Urinary bladder (tissue), 4 donors: ENCODE measurements around the gene BSG. TPM values are rescaled to one million over a fixed set of nuclear protein-coding genes. Genes with fewer than 3 reads are reported as not detected.

Source experiments
- DNase-seq: peaks from one replicate; pipeline ENCODE4 v3.0.0-alpha.2; 2015; ENCODE audit errors: extremely low spot score
- H3K27ac ChIP-seq: one replicate; pipeline ENCODE4 v1.5.1; 2013; ENCODE audit warnings: low read depth, mild to moderate bottlenecking, moderate library complexity
- H3K36me3 ChIP-seq: one replicate; pipeline ENCODE4 v1.6.1; 2013; ENCODE audit warnings: mild to moderate bottlenecking, moderate library complexity; ENCODE audit not compliant: insufficient read depth
- H3K4me1 ChIP-seq: one replicate; pipeline ENCODE4 v1.6.1; 2013; ENCODE audit warnings: mild to moderate bottlenecking, moderate library complexity; ENCODE audit not compliant: insufficient read depth
- H3K4me3 ChIP-seq: one replicate; pipeline ENCODE4 v1.5.1; 2013; ENCODE audit warnings: low read depth, low read length
- WGBS: extraction: QIAGEN DNeasy Blood & Tissue Kit; methylation state at CpG from one replicate; pipeline ENCODE4 v1.1.7; 2013; 5-methylcytosine and 5-hydroxymethylcytosine counted together
- polyA plus RNA-seq: library from polyadenylated mRNA; stranded (reverse); fragments of 200-250 nt; gene quantifications from one replicate; pipeline ENCODE4 v1.2.3, GENCODE V29; 2013
- total RNA-seq: library from RNA; depleted of rRNA; stranded (reverse); fragments of >200 nt; gene quantifications from one replicate; pipeline ENCODE4 v1.2.3, GENCODE V29; 2014
- donor health status: healthy with polysubstance abuse.
- donor health status: healthy.

BSG gene
- total and polyA plus RNA-seq, 2 donors, result 89.9 to 989 TPM

DNA sequence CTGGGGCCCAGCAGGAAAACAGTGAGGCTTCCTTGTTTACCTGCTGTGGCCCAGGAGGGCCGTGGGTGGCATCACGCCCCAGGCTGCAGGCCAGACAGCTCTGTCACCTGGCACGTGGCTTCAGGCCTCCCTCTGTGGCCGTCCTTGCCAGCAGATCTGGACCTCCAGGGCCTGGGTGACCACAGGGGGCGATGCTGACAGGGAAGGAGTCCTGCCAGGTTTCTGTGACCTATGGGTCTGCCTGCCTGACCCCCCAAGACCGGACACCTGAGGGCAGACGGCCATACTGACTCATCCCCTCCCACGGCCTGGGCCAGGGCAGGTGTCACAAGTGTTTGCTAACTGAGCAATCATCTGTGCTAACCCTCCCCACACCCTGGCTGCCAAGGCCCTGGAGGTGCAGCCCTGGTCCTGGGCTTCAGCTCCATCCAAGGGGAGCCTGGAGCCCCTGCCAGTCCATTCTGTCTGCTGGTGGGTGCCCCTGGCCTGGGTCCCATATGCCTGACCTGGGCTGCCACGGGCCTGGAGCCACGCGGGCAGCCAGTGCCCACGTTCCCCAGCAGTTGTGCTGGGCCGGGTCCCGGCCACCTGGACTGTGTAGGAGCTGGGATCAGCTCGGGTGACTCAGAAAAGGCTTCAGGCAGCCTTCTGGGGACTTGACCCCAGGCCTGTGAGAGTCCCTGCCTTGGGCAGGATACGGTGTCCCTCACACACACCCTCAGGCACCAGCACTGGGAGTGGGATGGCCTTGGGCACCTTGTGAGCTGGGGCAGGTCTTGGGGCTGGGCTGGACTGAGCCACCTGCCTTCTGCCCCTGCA, 37.2 kb upstream of the BSG start:
- no peak overlapping the region for H3K27ac ChIP-seq
- no peak overlapping the region for H3K4me3 ChIP-seq
- DNase-seq, result no peak
- H3K4me1 ChIP-seq, result peaks cover 2% of the 10 kb centered on the region
- peaks cover 10% of the 10 kb centered on the region for H3K36me3 ChIP-seq
- 75% methylated on average over 16 of the region's 16 CpGs for WGBS

DNA sequence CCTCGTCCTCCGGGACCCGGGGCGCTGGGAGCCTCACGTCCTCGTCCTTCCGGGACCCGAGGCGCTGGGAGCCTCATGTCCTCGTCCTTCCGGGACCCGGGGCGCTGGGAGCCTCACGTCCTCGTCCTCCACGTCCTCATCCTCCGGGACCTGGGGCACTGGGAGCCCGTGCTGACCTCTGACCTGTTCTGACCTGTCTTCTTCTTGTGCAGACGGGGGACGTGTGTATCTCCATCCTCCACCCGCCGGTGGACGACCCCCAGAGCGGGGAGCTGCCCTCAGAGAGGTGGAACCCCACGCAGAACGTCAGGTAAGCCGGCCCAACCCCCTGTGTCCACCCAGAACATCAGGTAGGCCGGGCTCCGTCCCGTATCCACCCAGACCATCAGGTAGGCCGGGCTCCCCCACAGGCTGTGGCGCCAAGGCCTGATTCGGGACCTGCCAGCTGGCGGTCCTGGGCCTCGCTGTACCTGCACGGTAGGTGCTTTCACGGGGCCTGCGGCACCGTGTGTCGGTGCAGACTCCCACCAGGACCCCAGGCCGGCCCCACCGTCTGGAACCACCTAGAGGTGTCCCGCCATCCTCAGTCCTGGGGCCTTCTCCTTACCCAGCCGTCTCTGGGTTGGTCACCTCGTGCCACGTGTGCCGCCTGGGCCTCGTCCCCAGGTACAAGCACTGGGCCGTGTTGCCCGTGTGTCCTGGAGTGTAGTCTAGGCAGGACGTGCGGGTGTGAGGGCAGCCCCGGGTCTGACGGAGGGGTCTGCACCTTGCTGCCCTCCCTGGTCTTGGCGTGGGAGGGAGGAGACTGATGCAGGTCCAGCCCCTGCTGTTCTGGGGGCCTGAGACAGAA, 36.1 kb upstream of the BSG start:
- Histone ChIP-seq H3K4me1 (peaks cover 2% of the 10 kb centered on the region), H3K36me3 (peaks cover 13% of the 10 kb centered on the region), H3K4me3 (no peak overlapping the region), H3K27ac (no peak overlapping the region)
- no peak for DNase-seq
- 89% methylated on average over 55 of the region's 55 CpGs for WGBS

DNA sequence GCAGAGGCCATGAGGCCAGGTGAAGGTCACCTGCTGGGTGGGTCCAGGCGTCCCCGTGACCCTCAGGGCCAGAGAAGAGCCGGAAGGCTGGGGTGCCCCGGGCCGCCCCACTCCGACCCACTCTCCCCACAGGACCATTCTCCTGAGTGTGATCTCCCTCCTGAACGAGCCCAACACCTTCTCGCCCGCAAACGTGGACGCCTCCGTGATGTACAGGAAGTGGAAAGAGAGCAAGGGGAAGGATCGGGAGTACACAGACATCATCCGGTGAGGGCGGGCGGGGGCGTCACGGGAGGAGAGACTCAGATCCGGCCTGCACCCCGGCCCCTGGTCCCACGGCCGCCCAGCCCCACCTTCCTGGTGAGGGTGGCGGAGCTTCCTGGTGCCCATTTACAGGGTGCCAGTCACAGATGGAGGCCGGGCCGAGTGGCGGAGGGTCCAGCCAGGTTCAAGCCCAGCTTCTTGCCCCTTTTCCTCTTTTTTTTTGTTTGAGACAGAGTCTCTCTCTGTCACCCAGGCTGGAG, 35.5 kb upstream of the BSG start:
- Histone ChIP-seq H3K36me3 (peaks cover 15% of the 10 kb centered on the region), H3K4me1 (peaks cover 2% of the 10 kb centered on the region), H3K4me3 (no peak overlapping the region), H3K27ac (no peak overlapping the region)
- DNase-seq, result no peak
- WGBS, result 95% methylated on average over 26 of the region's 26 CpGs

DNA sequence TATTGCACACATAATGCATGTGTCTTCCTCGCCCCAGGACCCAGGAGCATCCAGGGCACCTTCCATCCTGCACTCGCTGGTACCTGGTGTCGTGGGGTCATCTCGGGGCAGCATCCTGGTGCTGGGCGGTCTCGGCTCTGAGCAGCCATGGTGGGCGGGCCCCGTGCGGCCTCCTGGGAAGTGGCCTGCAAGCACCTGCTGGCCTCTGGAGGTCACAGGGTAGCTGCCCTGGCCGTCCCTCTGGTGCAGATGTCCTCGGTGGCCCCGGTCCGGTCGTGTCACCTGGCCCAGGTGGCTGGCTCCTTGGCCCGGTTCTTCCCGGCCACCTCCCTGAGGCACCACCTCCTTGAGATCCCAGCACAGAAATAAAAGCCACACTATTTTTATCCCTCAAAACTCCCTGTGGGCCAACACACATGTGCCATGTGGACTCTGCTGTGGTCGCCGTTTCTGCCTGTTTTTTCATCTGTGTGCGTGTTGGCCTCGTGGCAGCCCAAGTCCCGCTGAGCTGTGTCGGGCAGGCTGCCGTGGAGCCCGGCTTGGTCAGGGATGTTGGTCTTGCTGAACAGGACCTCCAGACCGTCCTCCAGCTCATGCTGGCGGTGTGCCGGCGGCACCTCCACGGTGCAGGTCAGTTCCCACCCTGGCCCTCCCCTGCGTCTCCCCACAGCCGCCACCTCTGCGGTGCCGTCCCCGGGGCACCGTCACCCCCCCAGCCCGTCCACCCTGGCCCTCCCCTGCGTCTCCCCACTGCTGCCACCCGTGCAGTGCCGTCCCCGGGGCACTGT, 33.6 kb upstream of the BSG start:
- H3K4me3 ChIP-seq, result no peak overlapping the region
- DNase-seq, result no peak
- 87% methylated on average over 40 of the region's 40 CpGs for WGBS
- peaks cover 2% of the 10 kb centered on the region for H3K4me1 ChIP-seq
- H3K27ac ChIP-seq, result no peak overlapping the region
- H3K36me3 ChIP-seq, result peaks cover 15% of the 10 kb centered on the region

DNA sequence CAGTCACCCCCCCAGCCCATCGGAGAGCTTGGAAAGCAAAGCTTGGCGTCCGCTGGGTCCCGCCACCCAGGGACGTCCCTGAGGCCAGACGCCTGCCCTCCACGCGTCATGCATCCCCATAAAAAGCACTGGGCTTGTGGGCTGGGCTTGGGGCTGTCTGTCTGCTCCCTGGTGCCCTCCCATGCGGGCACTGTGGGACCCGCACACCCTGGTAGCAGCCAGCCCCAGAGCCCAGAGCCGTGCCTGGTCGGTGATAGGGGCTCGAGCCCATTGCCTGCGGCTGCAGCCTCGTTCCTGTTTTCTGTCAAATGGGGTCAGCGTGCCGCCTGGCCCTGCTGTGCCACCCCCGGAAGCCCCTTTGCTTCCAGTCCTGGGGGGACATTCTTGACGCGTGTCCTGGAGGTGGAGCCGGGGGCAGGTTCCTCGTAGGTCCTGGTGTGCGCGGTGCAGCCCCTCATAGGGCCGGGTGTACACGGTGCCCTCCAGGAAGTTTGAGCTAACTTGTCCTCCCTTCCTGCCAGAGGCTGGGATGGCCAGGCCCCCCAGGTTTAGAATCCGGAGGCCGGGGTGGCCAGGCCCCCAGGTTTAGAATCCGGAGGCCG, 32.9 kb upstream of the BSG start:
- H3K36me3 ChIP-seq, result peaks cover 15% of the 10 kb centered on the region
- 85% methylated on average over 30 of the region's 30 CpGs for WGBS
- no peak for DNase-seq

DNA sequence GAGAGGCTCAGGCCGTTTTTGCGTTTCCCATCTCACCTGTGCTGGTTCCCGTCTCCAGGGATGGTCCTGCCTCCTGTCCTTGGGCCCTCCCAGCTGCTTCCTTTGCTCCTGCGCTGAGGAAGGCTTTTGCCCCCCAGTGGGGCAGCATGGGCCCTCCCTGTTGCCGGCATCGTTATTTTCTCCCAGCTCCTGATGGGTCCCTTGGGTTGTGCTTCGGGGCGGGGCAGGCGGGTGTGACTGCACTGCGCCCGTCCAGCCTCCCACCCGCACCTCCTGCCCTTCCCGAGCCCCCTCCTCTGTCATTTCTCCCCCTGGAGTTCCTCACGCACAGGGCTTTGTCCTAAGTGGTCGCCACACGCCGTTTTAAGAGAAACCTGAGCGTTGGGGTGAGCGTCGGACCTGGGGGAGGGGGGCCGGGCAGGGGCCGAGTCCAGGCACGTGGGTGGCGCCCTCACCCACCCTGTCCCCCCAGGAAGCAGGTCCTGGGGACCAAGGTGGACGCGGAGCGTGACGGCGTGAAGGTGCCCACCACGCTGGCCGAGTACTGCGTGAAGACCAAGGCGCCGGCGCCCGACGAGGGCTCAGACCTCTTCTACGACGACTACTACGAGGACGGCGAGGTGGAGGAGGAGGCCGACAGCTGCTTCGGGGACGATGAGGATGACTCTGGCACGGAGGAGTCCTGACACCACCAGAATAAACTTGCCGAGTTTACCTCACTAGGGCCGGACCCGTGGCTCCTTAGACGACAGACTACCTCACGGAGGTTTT, 31.3 kb upstream of the BSG start:
- no peaks in the 10 kb centered on the region for H3K4me1 ChIP-seq
- H3K4me3 ChIP-seq, result no peak overlapping the region
- 89% methylated on average over 51 of the region's 51 CpGs for WGBS
- H3K27ac ChIP-seq, result no peak overlapping the region
- DNase-seq, result no peak
- peaks cover 15% of the 10 kb centered on the region for H3K36me3 ChIP-seq

More for the DNA sequence above, 32.9 kb upstream of the BSG start:
- Histone ChIP-seq H3K4me3 (no peak overlapping the region), H3K4me1 (no peaks in the 10 kb centered on the region), H3K27ac (no peak overlapping the region)

DNA sequence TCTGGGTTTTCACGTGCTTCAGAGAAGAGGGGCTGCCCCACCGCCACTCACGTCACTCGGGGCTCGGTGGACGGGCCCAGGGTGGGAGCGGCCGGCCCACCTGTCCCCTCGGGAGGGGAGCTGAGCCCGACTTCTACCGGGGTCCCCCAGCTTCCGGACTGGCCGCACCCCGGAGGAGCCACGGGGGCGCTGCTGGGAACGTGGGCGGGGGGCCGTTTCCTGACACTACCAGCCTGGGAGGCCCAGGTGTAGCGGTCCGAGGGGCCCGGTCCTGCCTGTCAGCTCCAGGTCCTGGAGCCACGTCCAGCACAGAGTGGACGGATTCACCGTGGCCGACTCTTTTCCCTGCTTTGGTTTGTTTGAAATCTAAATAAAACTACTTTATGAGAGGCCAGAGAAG, 30.7 kb upstream of the BSG start:
- no peak for DNase-seq
- Histone ChIP-seq H3K27ac (no peak overlapping the region), H3K4me1 (no peaks in the 10 kb centered on the region), H3K36me3 (peaks cover 15% of the 10 kb centered on the region), H3K4me3 (no peak overlapping the region)
- 84% methylated on average over 26 of the region's 26 CpGs for WGBS

DNA sequence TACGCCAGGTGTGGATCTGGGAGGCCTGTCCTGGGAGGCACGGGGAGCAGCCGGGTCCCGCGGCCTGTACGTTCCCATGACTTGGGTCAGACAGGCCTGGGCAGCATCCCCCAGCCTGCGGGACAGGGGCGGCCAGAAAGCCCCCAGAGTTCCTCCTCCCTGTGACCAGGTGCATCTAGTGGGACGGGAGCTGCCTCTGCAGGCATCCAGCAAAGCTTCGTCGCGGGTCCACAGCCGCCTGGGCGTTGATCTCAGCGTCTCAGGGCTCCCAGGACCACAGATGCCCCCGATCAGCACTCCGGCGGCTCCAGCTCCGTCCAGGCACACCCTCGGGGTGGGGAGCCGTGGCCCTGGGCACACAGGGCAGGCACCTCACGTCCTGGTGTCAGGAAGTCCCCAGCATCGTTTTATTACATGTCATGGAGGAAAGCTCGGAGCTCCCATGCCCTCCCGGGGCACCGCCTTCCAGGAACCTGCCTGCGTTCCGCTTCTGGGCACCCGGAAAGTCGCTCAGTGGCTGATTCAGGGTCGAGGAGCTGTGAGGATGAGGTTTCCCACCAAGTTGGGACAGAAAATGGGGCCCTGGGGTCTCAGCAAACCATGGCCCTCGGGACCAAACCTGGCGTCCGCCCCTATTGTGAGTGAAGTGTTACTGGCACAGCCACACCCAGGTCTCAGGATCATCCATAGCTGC, 30.1 kb upstream of the BSG start:
- no peak for DNase-seq
- WGBS, result 90% methylated on average over 34 of the region's 34 CpGs
- H3K36me3 ChIP-seq, result peaks cover 11% of the 10 kb centered on the region

DNA sequence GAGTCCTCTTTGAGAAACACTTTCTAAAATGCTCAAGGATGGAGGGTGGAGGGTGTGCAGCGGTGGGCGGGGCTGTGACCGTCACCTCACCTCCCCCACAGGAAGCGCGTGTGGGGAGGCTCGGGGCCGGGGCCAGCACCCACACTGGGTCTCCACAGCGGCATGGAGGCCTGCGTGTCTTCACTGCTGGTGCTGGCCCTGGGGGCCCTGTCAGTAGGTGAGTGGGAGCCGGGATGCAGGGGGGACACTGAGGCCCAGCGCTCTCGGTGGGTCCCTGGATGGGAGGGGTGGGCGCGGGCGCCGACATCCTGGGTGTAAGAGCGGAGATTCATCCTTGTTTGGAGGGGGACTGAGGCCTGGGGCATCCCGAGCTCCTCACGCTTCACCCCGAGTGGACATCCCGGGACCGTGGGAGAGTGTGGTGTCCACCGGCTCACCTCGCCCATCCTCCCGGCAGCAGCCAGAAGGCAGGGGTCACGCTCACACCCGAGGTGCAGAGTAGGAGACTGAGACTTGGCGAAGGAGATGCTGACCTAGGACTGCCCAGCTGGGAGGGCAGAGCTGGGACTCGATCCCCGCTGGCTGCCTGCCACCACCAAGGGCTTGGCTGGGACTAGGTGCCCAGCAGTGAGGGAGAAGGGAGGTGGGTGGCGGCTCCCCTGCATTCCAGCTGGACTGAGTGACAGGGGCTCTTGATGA, 28.3 kb upstream of the BSG start, which contains the start of gene GZMM:
GZMM (plus strand) TSS at position 144 of the 699 bp plus-strand sequence; CDS start at position 163, 19 bp downstream.
- no peak for DNase-seq
- Histone ChIP-seq H3K4me1 (no peaks in the 10 kb centered on the region), H3K27ac (no peak within 1 kb of the TSS), H3K4me3 (peak within 1 kb of the TSS; percentile 1), H3K36me3 (peaks cover 10% of the 10 kb centered on the region)
- 56% methylated on average over 31 of the region's 31 CpGs for WGBS

More for the DNA sequence above, 30.1 kb upstream of the BSG start:
- H3K4me1 ChIP-seq, result no peaks in the 10 kb centered on the region
- H3K4me3 ChIP-seq, result no peak overlapping the region
- no peak overlapping the region for H3K27ac ChIP-seq

DNA sequence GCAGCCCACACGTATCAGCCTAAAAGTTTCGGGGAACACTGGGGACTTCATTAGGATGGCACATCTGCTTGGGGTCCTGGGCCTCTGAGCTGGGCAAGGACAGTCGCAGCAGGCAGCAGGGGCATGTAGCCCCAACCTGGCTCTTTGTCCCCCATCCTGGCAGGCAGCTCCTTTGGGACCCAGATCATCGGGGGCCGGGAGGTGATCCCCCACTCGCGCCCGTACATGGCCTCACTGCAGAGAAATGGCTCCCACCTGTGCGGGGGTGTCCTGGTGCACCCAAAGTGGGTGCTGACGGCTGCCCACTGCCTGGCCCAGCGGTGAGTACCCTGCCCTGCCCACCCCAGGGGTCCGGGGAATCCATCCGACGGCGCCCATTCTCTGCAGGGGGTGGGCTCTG, 25.3 kb upstream of the BSG start:
- H3K4me1 ChIP-seq, result no peaks in the 10 kb centered on the region
- H3K4me3 ChIP-seq, result no peak overlapping the region
- no peak for DNase-seq
- 89% methylated on average over 15 of the region's 15 CpGs for WGBS
- H3K27ac ChIP-seq, result no peak overlapping the region
- H3K36me3 ChIP-seq, result no peaks in the 10 kb centered on the region

DNA sequence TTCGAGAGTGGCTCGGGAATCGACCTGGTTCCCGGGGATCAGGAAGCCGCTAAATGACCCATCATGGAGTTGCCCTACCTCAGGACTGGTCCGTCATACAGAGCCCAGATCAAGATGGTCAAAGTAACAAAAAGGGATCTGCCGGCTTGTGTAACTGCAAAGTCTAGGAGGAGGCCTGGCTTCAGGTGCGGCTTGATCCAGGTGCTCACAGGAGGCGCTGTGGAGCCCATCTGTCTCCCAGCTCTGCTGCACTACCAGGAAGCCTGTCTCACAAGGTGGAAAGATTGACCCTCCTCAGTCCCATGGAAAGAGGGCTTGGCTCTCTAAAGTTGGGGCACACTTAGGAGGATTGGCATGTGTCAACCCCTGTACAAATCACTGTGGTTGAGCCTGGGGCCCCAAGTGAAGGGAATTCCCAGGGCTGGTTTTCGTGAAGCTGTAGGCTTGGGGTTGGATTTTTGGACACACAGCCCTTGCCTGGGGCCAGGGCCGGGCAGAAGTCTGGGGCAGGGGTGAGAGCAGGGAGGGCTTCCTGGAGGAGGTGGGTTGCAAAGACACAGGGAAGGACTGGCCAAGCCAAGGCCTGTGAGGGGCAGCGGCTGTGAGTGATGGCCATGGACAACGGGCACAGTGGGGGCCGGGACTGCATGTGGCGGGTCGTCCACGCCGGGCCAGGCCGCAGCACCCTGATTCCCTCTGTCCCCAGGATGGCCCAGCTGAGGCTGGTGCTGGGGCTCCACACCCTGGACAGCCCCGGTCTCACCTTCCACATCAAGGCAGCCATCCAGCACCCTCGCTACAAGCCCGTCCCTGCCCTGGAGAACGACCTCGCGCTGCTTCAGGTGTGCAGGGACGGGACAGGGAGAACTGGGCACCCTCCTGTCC, 24.3 kb upstream of the BSG start:
- 85% methylated on average over 26 of the region's 26 CpGs for WGBS
- Histone ChIP-seq H3K4me3 (no peak overlapping the region), H3K36me3 (no peaks in the 10 kb centered on the region), H3K27ac (no peak overlapping the region), H3K4me1 (no peaks in the 10 kb centered on the region)
- no peak for DNase-seq
